Fibroblast of villous mesenchyme (primary cell): Measurements from ENCODE around the gene KDM2B. TPM values are rescaled to one million over a fixed set of nuclear protein-coding genes. Genes with fewer than 3 reads are reported as not detected.

Experiments used
- DNase-seq: peaks from one replicate; pipeline ENCODE4 v3.0.0-alpha.2; 2010; ENCODE audit warnings: low read depth
- H3K4me3 ChIP-seq: 2 replicates; pipeline ENCODE4 v1.5.1; 2011; ENCODE audit warnings: low read depth, mild to moderate bottlenecking, low read length
- CTCF ChIP-seq: IDR thresholded peaks from 2 replicates; pipeline ENCODE4 v1.5.1; 2012; ENCODE audit warnings: low read depth, mild to moderate bottlenecking, low read length; ENCODE audit not compliant: insufficient read depth
- total RNA-seq: library from RNA; depleted of rRNA; stranded (reverse); fragments of >200 nt; gene quantifications from 2 replicates; pipeline ENCODE4 v1.2.3, GENCODE V29; 2012

KDM2B gene
- total RNA-seq, 1 donor: 28.1 TPM

DNA sequence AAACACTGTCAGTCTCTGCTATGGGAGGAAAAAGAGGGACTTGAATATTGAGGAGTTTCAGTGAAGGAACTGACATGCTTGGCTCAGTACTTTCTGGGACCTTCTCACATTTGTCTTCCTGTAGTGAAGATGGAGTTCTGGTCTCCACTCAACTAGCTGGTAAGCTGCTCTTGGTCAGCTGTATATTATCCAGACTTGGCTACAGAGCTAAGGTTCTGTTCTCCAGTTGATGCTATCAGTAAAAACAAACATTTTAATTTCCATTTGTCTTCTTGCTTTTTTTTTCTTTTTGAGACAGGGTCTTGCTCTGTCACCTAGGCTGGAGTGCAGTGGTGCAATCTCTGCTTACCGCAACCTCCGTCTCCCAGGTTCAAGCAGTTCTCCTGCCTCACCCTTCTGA, 175.6 kb downstream of the KDM2B start:
- TF ChIP-seq CTCF: no peak
- H3K4me3 ChIP-seq: no peak overlapping the region
- no peak for DNase-seq

GRCh38 chr12:121404734-121405133, 176.1 kb downstream of the KDM2B start:
- peak; percentile 18 for DNase-seq
- H3K4me3 ChIP-seq: no peak overlapping the region
- TF ChIP-seq CTCF: no peak

- TF ChIP-seq CTCF: no peak
- no peak for DNase-seq
- no peak overlapping the region for H3K4me3 ChIP-seq
Observed at GRCh38 chr12:121403721-121404120, 177.1 kb downstream of the KDM2B start.

DNA sequence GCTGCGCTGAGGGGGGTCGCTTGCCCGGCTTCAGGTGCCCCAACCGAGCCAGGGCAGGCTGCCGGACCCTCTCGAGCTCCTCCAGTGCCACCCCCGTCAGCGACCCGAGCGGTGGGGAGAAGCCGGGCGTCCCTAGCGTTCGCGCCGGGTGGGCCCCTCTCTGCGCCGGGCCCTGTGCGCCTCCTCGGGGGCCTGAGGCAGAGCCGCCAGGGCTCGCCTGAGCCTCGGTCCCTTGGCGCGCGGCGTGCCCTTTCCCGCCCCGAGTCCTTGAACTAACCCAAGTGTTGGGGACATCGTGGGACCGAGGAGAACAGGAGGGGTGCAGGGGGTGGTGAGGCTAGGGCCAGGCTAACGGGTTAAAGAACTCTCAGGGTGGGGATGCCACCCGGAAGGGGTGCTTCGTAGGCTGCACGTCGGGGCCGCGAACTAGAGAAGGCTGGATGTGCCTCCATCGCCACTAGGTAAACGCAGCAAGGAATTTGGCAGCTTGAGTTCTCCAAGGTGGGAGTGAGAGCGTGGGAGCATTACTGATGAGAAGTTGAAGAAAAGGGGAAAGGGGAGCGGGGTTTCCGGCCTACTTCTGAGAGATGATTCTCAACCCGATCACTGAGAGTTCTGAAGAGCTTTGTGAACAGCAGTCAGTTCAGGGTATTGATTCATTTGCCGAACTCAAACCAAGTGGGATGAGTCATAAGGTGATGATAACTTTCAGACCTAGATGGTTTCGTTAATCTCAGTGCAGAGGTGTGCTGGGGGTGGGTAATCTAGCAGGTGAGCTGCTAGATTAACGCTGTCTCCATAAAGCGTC, 180.3 kb downstream of the KDM2B start:
- peak overlapping the region; percentile 96 for H3K4me3 ChIP-seq
- TF ChIP-seq CTCF: no peak
- peak; percentile 39 for DNase-seq

- DNase-seq: peak; percentile 98
- no peak for TF ChIP-seq CTCF
- peak within 1 kb of the TSS; percentile 96 for H3K4me3 ChIP-seq
Observed at GRCh38 chr12:121399391-121400331, 181.2 kb downstream of the KDM2B start, which contains the start of gene RNF34. Gene RNF34 (plus strand): TSS chr12:121400118. CDS start chr12:121400213, 95 bp downstream.

- H3K4me3 ChIP-seq: no peak overlapping the region
- no peak for DNase-seq
Observed at GRCh38 chr12:121398355-121398754, 182.5 kb downstream of the KDM2B start.

More at GRCh38 chr12:121398355-121398754, 182.5 kb downstream of the KDM2B start:
- TF ChIP-seq CTCF: no peak
